Muscle of leg (tissue), 16 donors: ENCODE measurements around the gene TOP2B. TPM values are rescaled to one million over a fixed set of nuclear protein-coding genes. Genes with fewer than 3 reads are reported as not detected.
A peak's percentile ranks its signal among the peaks of the same experiment; 100 is the strongest.

Experiments used
- DNase-seq: peaks from one replicate; pipeline ENCODE4 v3.0.0; 2013
- H3K27ac ChIP-seq: one replicate; pipeline ENCODE4 v1.5.1; 2013; ENCODE audit warnings: mild to moderate bottlenecking, low read length, control low read depth
- H3K27me3 ChIP-seq: one replicate; pipeline ENCODE4 v1.6.1; 2013; ENCODE audit warnings: low read length; ENCODE audit not compliant: control insufficient read depth, insufficient read depth
- H3K36me3 ChIP-seq: one replicate; pipeline ENCODE4 v1.6.1; 2013; ENCODE audit warnings: low read length; ENCODE audit not compliant: control insufficient read depth, insufficient read depth
- H3K4me1 ChIP-seq: one replicate; pipeline ENCODE4 v1.6.1; 2013; ENCODE audit warnings: low read length; ENCODE audit not compliant: control insufficient read depth, insufficient read depth
- H3K4me3 ChIP-seq: one replicate; pipeline ENCODE4 v1.5.1; 2013; ENCODE audit warnings: low read length, control low read depth
- H3K9me3 ChIP-seq: replicated peaks from 2 replicates; pipeline ENCODE4 v1.6.1; 2013; ENCODE audit warnings: low read depth, low read length; ENCODE audit not compliant: control insufficient read depth
- WGBS: methylation state at CpG from one replicate; pipeline ENCODE4 v1.1.5; 2013; ENCODE audit warnings: missing lambda C conversion rate; ENCODE audit not compliant: insufficient coverage; 5-methylcytosine and 5-hydroxymethylcytosine counted together
- long read RNA-seq, 11 donors: transcript quantifications; one replicate each; lab custom pipeline, GENCODE V29; 2026
- polyA plus RNA-seq, 8 donors: library from polyadenylated mRNA; unstranded; fragments of 120-200 nt; gene quantifications; one replicate each; pipeline versions ENCODE4 v1.2.1 to v1.2.3, GENCODE V29; 2013; ENCODE audit warnings: inconsistent platforms in 1 of 8, low replicate concordance in 1 of 8; ENCODE audit not compliant: insufficient read length in 8 of 8, insufficient read depth in 1 of 8
- total RNA-seq: library from RNA; stranded (reverse); fragments of 120-200 nt; gene quantifications from one replicate; pipeline ENCODE4 v1.2.4, GENCODE V29; 2013

Gene TOP2B, protein sequence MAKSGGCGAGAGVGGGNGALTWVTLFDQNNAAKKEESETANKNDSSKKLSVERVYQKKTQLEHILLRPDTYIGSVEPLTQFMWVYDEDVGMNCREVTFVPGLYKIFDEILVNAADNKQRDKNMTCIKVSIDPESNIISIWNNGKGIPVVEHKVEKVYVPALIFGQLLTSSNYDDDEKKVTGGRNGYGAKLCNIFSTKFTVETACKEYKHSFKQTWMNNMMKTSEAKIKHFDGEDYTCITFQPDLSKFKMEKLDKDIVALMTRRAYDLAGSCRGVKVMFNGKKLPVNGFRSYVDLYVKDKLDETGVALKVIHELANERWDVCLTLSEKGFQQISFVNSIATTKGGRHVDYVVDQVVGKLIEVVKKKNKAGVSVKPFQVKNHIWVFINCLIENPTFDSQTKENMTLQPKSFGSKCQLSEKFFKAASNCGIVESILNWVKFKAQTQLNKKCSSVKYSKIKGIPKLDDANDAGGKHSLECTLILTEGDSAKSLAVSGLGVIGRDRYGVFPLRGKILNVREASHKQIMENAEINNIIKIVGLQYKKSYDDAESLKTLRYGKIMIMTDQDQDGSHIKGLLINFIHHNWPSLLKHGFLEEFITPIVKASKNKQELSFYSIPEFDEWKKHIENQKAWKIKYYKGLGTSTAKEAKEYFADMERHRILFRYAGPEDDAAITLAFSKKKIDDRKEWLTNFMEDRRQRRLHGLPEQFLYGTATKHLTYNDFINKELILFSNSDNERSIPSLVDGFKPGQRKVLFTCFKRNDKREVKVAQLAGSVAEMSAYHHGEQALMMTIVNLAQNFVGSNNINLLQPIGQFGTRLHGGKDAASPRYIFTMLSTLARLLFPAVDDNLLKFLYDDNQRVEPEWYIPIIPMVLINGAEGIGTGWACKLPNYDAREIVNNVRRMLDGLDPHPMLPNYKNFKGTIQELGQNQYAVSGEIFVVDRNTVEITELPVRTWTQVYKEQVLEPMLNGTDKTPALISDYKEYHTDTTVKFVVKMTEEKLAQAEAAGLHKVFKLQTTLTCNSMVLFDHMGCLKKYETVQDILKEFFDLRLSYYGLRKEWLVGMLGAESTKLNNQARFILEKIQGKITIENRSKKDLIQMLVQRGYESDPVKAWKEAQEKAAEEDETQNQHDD (N-terminal part only)
- total RNA-seq = 115 TPM
- 100 to 1,000 TPM; 110 to 162 (median 130) TPM for polyA plus RNA-seq
- long read RNA-seq, donor 1, full-length matches to known transcripts = 1 of 1 reads
- long read RNA-seq, donor 1, partial matches to known transcripts = 0 of 1 reads
- long read RNA-seq, donor 1, other reads (novel, unspliced or antisense) = 0 of 1 reads
- long read RNA-seq, donor 2 = 0 reads
- long read RNA-seq, donor 3, full-length matches to known transcripts = 2 of 2 reads
- long read RNA-seq, donor 3, partial matches to known transcripts = 0 of 2 reads
- long read RNA-seq, donor 3, other reads (novel, unspliced or antisense) = 0 of 2 reads
- long read RNA-seq, donor 4 = 0 reads
- long read RNA-seq, donor 5, full-length matches to known transcripts = 3 of 10 reads
- long read RNA-seq, donor 5, partial matches to known transcripts = 7 of 10 reads
- long read RNA-seq, donor 5, other reads (novel, unspliced or antisense) = 0 of 10 reads
- long read RNA-seq, donor 6, full-length matches to known transcripts = 7 of 7 reads
- long read RNA-seq, donor 6, partial matches to known transcripts = 0 of 7 reads
- long read RNA-seq, donor 6, other reads (novel, unspliced or antisense) = 0 of 7 reads
- long read RNA-seq, donor 7, full-length matches to known transcripts = 2 of 2 reads
- long read RNA-seq, donor 7, partial matches to known transcripts = 0 of 2 reads
- long read RNA-seq, donor 7, other reads (novel, unspliced or antisense) = 0 of 2 reads
- long read RNA-seq, donor 8, full-length matches to known transcripts = 2 of 2 reads
- long read RNA-seq, donor 8, partial matches to known transcripts = 0 of 2 reads
- long read RNA-seq, donor 8, other reads (novel, unspliced or antisense) = 0 of 2 reads
- long read RNA-seq, donor 9, full-length matches to known transcripts = 1 of 1 reads
- long read RNA-seq, donor 9, partial matches to known transcripts = 0 of 1 reads
- long read RNA-seq, donor 9, other reads (novel, unspliced or antisense) = 0 of 1 reads
- long read RNA-seq, donor 10, full-length matches to known transcripts = 6 of 6 reads
- long read RNA-seq, donor 10, partial matches to known transcripts = 0 of 6 reads
- long read RNA-seq, donor 10, other reads (novel, unspliced or antisense) = 0 of 6 reads
- long read RNA-seq, donor 11, full-length matches to known transcripts = 5 of 5 reads
- long read RNA-seq, donor 11, partial matches to known transcripts = 0 of 5 reads
- long read RNA-seq, donor 11, other reads (novel, unspliced or antisense) = 0 of 5 reads

DNA sequence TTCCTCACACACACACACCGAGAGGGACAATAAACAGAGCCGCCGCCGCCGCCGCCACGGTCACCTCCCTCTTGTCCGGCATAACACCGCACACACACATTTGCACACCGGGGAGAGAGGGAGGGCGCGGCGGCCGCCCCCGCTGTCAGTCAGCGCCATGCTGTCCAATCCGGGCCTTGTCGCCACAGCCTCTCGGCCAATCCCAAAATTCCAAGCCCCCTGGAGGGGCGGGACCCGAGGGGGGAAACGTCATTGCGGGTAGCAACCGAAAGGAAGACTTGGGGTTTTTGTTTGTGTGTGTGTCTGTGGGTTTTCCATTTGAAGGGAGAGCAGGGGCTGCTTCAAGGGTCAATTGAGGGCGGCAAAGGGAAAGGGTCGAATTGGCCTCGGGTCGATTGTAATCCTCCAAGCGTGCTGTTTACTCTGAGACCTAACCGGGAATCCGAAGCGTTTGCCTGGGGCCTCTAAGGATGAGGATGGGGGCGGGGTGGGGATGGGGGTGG, at the start of gene TOP2B:
TSS of gene TOP2B (minus strand) at position 96 of the 503 bp plus-strand sequence. CDS start 610 bp downstream, outside the sequence.
- under 1% methylated on average over 21 of the region's 33 CpGs for WGBS
- Histone ChIP-seq H3K4me3 (peak within 1 kb of the TSS; percentile 78), H3K4me1 (peaks cover 7% of the 10 kb centered on the region), H3K9me3 (no peaks in the 10 kb centered on the region), H3K27ac (peak within 1 kb of the TSS; percentile 99), H3K36me3 (no peaks in the 10 kb centered on the region), H3K27me3 (no peaks in the 10 kb centered on the region)
- DNase-seq = peak; percentile 99

DNA sequence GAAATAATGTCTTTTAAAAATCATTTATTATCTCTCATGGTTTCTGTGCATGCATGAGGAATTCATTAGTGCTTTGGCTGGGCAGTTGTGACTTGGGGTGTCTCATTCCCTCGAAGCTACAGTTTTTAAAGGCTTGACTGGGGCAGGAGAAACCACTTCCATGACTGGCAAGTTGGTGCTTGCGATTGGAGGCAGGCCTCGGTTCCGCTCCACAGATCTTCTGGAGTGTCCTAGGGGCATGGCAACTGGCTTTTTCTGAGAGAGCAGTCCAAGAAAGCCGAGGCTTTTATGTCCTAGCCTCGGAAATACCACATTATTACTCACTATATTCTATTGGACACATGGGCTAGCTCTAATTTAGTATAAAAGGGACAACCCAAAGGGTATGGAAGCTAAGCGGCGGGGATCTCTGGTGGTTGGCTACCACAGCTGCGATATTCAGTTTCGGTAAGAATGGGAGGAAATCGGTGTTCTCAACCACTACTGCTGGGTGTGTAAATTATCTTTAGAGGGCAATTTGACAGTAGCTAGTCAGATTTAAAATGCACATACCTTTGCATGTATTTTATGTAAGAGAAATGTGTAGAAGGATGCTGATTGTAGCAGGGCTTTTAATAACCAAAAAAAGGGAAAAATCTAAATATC, 48.8 kb upstream of the TOP2B start:
- Histone ChIP-seq H3K27ac (no peak overlapping the region), H3K9me3 (no peaks in the 10 kb centered on the region), H3K36me3 (no peaks in the 10 kb centered on the region), H3K27me3 (no peaks in the 10 kb centered on the region), H3K4me3 (no peak overlapping the region), H3K4me1 (no peaks in the 10 kb centered on the region)
- DNase-seq = no peak
- WGBS = 84% methylated on average over 4 of the region's 11 CpGs

DNA sequence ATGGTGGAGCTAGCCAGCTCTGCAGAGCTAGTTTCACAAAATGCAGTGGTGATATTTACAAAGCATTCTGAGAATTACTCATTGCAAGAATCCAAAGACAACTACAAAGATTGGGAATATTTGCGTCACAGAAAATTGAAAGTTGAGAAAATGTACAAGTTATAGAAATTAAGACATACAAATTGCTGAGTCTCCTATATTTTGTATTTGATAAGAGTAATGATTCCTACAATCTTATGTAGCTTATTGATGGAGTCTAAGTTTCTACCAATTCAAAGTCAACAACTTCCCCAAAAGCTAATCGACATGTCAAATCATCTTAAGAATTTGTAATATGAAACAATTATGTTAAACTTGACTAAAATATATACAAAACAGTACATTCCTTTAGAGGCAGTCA, 46.4 kb upstream of the TOP2B start:
- no CpG with 5 or more reads among the region's 2 CpGs for WGBS

DNA sequence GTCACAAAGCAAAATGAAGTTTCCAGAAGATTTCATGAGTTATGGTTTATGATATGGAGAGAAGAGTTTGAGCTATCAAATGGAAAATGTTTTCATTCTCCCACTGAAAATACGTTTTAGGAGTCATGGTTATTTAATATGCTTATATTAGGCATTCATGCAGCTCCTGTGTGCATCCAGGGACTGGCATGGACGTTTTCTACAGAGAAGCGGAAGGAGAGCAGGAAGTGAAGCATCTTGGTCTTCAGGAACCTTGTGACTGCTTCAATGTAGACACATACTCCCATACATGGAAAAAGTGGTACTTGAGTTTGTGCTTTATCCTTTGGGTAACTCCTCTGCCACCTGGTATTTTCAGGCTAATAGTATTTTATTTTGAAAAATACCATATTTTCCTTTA, 43.3 kb upstream of the TOP2B start:
- H3K27ac ChIP-seq = no peak overlapping the region
- no peaks in the 10 kb centered on the region for H3K36me3 ChIP-seq
- no CpG with 5 or more reads among the region's 3 CpGs for WGBS
- no peak for DNase-seq
- H3K4me1 ChIP-seq = no peaks in the 10 kb centered on the region
- no peaks in the 10 kb centered on the region for H3K9me3 ChIP-seq
- H3K27me3 ChIP-seq = no peaks in the 10 kb centered on the region
- H3K4me3 ChIP-seq = no peak overlapping the region

More for the DNA sequence above, 46.4 kb upstream of the TOP2B start:
- no peaks in the 10 kb centered on the region for H3K4me1 ChIP-seq
- no peaks in the 10 kb centered on the region for H3K27me3 ChIP-seq
- no peak overlapping the region for H3K4me3 ChIP-seq
- no peak overlapping the region for H3K27ac ChIP-seq
- H3K36me3 ChIP-seq = no peaks in the 10 kb centered on the region
- no peak for DNase-seq
- H3K9me3 ChIP-seq = no peaks in the 10 kb centered on the region

DNA sequence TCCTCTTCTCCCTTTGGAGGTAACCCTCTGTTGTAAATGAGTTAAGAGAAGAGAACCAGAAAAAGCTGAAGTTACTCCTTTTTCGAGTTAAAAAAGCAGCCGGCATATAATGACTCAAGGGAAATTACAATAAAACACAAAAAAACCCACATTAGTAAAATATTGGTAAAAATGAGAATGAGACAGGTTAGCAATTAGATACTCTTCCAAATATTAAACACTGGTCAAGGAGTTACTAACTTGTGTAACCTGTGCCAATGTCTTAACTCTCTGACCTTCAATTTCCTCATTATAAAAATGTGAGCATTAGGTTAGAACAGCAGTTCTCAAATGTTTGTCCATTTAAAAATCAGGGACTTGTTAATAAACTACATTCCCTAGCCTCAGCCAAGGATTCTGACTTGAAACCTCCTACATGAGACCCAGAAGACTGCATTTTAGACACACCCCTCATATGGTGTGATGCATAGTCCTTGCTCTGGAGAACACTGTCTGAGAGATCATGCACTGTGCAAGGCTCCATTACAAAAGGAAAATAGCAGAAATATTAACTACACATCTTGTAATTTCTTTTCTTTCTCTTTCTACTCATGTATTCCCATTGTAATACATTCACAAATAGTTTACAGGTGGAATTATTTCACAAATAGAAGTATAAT, 42.7 kb upstream of the TOP2B start:
- Histone ChIP-seq H3K36me3 (no peaks in the 10 kb centered on the region), H3K27ac (no peak overlapping the region), H3K4me1 (no peaks in the 10 kb centered on the region), H3K27me3 (no peaks in the 10 kb centered on the region), H3K4me3 (no peak overlapping the region), H3K9me3 (no peaks in the 10 kb centered on the region)
- no peak for DNase-seq
- no CpG with 5 or more reads among the region's 2 CpGs for WGBS

DNA sequence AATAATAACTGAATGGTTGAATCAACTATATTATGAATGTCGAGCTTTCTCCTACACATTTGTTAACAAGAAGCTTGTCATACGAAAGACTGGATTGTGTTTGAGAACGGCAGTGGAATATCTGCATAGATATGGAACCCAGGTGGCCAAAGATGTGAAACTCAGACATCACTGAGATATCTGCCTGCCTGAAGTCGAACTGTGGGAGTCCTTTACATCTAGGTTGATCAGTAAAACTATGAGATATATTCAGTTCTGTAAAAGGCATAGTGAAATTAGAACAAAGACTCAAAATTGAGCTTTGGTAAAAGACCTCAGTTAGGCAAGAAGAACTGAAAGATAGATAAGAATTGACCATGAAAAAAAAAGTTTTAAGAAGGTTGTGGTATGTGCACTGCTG, 41.5 kb upstream of the TOP2B start:
- 93% methylated on average over 2 of the region's 4 CpGs for WGBS
- no peak for DNase-seq
- Histone ChIP-seq H3K4me1 (no peaks in the 10 kb centered on the region), H3K9me3 (no peaks in the 10 kb centered on the region), H3K4me3 (no peak overlapping the region), H3K36me3 (no peaks in the 10 kb centered on the region), H3K27me3 (no peaks in the 10 kb centered on the region), H3K27ac (no peak overlapping the region)

DNA sequence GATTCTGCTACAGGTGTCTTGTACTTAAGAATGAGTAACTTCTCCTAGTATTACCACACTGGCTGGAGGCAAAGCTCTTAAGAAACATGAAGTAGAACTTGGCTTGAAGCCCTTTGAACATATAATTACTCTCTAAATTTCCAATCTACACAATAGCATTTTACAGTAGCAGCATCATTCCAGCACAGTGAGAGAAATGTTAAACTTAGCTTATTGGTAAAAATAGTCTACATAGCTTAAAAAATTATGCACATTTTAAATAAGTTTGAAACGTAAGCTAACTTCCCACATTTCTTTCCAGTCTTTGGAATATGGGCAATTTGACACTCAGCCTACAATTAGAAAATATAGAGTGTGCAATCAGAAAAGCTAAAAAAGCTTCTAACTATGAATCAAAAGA, 32.8 kb upstream of the TOP2B start:
- DNase-seq = no peak
- H3K36me3 ChIP-seq = no peaks in the 10 kb centered on the region
- WGBS = no CpG with 5 or more reads among the region's 1 CpG
- H3K9me3 ChIP-seq = no peaks in the 10 kb centered on the region
- no peaks in the 10 kb centered on the region for H3K27me3 ChIP-seq
- H3K4me1 ChIP-seq = no peaks in the 10 kb centered on the region
- no peak overlapping the region for H3K27ac ChIP-seq
- no peak overlapping the region for H3K4me3 ChIP-seq
